ENCODE data around the gene CNFN.

Gene CNFN

DNA sequence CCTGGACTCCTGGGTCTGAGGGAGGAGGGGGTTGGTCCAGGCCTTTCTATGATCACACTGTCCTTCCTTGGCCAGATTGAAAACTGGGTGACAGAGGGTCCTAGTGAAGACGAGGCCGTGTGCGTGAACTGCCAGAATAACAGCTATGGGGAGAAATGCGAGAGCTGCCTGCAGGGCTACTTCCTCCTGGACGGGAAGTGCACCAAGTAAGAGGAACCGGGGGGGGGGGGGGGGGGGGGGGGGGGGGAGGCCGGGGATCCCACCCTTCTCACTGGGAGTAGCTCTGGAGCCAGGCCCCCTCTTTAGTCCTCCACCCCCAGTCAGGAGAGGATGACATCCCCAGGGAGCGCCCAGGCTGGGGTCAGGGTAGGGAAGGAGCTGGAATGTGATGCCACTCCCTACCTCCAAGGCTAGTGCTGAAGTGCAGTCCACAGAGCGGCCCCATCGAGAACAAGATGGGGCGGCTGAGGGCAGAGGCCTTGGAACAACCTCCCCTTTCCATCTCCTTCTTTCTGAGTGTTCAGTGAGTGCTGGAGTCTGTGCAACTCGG is 19.4 kb downstream of the CNFN start:
- no peak for DNase-seq

DNA sequence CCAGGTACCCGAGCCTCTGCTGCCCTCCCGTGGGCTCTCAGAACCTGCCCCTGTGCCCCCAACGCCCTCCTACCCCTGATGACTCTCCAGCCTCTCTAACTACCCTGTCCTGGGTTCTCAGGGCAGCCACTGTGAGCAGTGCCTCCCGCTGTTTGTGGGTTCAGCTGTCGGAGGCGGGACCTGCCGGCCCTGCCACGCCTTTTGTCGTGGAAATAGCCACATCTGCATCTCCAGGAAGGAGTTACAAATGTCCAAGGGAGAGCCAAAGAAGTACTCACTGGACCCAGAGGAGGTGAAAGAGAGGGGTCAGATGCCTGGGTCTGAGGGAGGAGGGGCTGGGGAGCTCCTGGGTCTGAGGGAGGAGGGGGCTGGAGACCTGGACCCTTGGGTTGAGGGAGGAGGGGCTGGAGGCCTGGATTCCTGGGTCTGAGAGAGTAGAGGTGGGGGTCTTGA is 20.0 kb downstream of the CNFN start:
- peak; percentile 3 for DNase-seq

DNA sequence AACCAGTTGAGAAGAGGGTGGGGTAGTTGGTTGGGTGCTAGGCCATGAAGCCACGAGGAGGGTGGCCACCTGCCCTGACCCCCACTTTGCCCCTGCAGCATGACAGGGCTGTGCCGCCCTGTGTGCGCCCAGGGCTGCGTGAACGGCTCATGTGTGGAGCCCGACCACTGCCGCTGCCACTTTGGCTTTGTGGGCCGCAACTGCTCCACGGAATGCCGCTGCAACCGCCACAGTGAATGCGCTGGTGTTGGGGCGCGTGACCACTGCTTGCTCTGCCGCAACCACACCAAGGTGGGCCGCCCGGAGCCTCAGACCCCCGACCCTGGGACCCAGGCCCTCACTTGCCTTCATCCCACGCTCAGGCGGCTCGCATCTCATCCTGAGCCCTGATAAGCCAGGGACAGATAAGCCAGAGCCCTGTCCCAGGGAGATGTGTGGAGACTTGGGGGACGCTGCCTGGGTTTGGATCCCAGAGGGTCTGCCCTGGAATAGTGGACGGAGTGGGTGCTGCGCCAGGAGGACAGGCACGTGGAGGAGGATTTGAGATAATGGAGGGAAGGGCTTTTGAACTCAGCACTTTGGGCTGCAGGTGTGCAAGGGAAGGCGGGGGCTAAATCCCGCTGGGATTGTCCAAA is 20.5 kb downstream of the CNFN start:
- DNase-seq: no peak

DNA sequence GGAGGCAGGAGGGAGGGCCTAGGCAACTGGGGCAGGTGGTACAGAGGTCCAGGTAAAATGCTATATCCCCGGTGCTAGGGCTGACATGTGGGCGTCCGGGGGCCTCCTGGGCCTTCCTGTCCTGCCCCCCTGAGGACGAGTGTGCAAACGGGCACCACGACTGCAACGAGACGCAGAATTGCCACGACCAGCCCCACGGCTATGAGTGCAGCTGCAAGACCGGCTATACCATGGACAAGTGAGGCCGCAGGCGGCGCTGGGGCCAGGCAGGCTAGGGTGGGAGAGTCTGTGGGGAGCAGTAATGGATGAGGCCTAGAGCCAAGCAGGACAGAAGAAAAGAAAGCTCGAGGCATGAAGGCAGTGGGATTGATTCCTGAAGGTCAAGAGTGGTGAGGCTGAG is 21.3 kb downstream of the CNFN start:
- no peak for DNase-seq

DNA sequence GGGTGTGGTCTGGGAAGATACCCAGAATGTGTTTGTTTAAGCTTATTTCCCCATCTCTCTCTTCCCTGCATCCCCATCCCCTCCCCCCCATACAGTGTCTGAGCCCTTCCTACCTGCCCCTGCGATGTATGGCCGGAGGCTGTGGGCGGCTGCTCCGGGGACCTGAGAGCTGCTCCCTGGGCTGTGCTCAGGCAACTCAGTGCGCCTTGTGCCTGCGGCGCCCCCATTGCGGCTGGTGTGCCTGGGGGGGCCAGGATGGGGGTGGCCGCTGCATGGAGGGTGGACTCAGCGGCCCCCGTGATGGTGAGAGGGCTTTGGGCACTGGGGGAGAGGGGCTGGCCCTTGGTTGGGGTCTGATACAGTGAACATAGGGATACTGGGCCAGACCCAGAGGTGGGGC is 21.7 kb downstream of the CNFN start:
- DNase-seq: no peak

DNA sequence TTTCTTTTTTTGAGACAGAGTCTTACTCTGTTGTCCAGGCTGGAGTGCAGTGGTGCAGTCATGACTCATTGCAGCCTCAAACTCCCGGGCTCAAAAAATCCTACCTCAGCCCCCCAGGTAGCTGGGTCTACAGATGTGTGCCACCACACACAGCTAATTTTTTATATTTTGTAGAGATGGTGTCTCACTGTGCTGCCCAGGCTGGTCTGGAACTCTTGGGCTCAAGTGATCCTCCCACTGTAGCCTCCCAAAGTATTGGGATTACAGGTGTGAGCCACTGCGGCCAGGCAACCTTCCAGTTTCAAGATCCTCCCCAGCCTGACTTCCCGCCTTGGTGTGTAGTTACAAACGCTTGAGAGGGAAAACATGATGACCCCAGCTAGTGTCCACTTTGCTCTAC is 22.2 kb downstream of the CNFN start:
- DNase-seq: no peak

DNA sequence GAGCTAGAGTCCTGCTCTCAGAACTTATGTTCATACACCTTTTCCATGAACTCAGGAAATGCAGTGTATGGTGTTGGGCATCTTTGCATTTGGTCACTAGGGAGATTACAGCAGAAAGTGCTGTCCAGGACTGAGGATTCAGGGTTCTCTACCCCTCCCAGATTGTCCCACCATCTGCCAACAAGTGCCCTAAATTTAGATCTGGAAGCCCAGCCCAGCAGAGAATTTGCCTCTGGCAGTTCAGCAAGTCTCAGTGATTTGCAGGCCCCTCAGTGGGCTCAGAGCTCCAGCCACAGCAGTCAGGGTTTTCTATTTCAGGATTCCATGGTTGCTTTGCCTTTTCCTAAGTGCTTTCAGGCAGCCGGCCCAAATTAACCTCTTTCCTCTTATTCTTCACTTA is 23.4 kb downstream of the CNFN start:
- no peak for DNase-seq

DNA sequence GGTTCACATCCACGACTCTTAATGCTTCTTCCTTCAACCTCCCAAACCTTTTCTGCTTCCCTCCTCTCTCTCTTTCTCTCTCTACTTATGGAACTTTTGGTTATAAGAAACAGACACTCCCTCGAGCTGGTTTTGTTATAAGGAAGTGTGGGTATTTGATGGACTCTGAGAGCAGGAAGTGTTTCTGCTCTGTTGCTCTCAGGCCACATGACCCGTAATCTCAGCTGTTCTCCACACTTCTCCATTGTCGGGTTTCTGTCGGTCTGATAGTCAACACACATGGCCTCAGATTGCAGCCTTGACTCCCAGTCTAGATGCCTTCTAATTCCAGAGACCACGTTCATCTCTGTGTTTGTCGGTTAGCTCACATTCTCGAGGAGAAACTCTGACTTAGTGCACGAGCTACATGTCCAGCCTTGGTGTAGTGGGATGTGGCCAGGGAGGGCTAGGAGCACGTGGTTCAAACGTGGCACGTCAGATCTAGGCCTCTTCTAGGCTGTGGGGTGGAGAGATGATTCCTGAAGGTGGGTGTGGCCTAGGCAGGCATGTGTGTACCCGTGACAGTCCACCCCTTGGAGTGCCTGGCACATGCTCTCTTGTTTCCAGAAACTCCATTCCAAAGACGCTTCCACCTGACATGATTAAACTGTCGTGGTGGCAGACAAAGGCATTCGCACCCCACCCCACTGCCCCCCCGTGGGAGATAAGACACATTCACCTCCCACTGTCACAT is 26.3 kb downstream of the CNFN start:
- DNase-seq: no peak

DNA sequence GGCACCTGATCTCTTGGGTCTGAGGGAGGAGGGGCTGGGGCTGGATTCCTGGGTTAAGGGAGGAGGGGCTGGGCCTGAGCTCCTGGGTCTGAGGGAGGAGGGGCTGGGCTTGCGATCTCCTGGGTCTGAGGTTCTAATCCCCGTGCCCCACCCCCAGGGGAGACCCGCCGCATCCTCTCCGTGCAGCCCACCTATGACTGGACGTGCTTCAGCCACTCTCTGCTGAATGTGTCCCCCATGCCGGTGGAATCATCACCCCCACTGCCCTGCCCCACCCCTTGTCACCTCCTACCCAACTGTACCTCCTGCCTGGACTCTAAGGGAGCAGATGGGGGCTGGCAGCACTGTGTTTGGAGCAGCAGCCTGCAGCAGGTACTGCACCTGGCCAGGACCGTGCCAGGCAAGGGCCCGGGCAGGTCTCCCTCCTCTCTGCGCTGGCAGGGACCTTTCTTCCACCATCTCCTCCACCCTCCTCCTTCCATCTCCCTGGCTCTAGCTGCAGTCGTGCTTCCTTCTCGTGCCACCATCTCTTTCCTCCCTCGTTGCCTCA is 27.1 kb downstream of the CNFN start:
- DNase-seq: no peak

DNA sequence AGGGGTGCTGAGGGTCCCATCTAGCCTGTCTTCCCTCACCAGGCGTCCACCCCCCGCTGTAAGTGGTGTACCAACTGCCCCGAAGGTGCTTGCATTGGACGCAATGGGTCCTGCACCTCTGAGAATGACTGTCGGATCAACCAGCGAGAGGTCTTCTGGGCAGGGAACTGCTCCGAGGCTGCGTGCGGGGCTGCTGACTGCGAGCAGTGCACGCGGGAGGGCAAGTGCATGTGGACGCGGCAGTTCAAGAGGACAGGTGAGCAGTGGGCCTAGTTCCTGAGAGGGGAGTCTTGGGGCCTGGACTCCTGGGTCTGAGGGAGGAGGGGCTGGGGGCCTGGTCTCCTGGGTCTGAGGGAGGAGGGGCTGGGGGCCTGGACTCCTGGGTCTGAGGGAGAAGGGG is 27.8 kb downstream of the CNFN start:
- no peak for DNase-seq

DNA sequence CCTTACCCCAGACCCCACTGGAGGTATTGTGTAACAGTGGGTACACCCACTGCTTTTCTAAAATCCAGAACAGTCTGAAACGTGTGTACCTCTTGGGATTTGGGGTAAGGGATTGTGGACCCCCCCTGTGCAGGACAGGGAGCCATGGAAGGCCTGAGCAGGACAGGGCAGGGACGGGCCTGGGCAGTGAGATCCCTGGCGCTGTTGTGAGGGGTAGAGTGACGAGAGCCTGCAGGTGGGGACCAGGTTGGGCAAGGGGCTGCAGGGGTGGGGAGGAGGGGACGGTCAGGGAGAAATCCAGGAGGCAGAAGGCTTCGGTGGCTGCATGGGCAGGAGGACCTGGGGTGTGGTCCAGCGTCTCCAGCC is 28.6 kb downstream of the CNFN start:
- DNase-seq: no peak

DNA sequence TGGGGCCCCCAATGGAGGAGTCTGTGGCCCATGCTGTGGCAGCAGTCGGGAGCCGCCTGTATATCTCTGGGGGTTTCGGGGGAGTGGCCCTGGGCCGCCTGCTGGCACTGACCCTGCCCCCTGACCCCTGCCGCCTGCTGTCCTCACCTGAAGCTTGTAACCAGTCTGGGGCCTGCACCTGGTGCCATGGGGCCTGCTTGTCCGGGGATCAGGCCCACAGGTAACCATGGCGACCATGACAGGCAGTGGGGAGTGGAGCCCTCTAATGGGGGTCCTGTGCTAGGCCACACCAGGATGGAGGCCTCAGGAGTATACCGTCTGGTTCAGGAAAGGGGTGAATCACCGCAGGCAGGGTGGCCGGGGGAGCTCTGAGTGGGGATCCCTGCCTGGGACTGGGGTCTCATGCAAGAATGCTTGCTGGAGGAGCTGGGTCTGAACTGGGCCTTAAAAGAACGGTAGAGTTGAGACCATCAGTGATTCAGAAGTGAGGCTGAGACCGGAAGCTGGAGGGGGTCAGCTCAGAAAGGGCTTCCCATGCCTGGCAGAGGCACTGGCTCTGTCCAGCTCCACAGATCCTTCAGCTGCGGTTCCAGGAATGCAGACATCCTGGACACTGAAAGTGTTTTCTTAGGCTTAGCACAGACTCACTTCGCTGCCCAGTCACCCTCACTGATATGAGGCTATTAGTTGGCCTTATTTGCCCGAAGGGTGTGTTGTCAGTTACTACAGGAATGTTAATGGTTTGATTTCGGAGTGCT is 29.1 kb downstream of the CNFN start:
- DNase-seq: no peak

DNA sequence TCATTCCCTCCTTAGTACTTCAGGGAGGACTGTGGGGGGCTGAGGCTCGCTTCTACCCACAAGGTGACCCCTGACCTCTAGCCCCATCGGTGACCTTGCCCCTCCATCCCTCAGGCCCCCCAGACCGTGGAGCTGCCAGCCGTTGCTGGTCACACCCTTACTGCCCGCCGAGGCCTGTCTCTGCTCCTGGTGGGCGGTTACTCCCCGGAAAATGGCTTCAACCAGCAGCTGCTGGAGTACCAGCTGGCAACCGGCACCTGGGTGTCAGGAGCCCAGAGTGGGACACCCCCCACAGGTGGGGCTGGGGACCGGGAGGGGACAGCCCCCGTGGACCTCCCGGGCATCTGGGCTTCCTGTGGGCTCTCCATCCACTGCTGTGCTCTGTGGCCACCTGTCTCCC is 32.8 kb downstream of the CNFN start:
- no peak for DNase-seq

DNA sequence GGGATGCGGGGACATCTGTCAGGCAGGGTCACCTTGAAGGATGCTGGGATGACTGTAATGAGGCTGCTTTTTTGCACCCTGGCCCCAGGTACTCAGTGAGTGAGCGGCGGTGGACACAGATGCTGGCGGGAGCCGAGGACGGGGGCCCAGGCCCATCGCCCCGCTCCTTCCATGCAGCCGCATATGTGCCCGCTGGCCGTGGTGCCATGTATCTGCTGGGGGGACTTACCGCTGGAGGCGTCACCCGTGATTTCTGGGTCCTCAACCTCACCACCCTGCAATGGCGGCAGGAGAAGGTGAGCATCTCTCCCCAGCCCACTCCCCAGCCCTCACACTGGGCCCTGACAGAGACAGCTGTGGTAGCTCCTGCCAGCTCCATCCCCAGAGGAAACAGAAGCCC is 33.4 kb downstream of the CNFN start:
- DNase-seq: no peak

DNA sequence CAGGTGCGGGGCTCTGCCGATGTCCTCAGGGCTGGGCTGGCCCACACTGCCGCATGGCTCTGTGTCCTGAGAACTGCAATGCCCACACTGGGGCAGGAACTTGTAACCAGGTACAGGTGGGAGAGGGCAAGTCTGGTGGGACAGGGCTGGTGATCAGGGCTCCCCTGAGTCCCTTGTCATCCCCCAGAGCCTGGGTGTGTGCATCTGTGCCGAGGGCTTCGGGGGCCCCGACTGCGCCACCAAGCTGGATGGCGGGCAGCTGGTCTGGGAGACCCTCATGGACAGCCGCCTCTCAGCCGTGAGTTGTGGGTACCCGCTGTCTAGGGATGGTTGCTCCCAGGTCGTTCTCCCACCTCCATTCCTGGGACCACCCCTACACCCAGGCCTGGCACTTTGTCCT is 34.2 kb downstream of the CNFN start:
- DNase-seq: no peak

DNA sequence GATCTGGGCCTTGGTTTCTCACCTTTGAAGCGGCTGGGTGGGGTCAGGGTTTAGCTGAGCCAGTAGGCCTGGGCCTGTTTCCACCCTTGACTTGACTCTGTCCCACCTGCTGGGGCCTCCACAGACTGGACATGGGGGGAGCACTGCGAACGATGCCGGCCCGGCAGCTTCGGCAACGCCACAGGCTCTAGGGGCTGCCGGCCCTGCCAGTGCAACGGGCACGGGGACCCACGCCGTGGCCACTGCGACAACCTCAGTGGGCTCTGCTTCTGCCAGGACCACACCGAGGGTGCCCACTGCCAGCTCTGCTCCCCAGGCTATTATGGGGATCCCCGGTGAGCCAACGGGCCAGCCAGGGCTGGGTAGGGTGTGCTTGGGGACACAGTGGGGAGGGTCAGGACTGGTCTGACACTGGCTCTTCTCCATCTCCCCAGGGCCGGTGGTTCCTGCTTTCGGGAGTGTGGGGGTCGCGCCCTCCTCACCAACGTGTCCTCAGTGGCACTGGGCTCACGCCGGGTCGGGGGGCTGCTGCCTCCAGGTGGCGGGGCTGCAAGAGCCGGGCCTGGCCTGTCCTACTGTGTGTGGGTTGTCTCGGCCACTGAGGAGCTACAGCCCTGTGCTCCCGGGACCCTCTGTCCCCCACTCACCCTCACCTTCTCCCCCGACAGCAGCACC is 36.6 kb downstream of the CNFN start:
- DNase-seq: no peak

DNA sequence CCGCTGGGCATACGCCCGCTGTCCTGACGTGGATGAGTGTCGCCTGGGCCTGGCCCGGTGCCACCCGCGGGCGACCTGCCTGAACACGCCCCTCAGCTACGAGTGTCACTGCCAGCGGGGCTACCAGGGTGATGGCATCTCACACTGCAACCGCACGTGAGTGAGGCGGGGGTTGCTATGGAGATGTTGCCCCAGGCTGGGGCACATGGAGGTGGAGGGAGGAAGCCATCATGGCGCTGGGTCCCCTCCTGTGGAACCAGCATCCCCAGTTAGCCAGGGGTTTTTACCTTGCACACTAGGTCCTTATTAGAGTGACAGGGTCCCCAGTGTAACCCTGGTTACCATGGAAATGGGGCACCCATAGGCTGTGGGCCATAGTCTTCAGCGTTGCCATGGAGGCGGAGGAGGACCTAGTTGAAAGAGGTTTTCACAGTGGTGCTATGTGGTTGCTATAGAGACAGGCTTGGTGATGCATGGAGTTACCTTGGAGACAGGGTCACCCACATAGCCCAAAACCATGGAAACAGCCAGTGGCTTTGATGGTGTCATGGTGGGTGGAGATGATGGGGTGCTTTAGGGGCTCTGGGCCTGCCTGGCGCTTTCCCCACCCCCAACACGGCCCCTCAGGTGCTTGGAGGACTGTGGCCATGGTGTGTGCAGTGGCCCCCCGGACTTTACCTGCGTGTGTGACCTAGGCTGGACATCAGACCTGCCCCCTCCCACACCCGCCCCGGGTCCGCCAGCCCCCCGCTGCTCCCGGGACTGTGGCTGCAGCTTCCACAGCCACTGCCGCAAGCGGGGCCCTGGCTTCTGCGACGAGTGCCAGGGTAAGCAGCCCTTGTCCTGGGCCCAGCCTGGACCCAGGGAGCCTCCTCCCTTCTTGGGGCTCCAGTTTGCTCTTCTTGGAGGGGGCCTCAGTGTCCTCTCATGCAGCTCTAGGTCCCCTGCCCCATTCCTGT is 37.5 kb downstream of the CNFN start:
- DNase-seq: peak; percentile 77

DNA sequence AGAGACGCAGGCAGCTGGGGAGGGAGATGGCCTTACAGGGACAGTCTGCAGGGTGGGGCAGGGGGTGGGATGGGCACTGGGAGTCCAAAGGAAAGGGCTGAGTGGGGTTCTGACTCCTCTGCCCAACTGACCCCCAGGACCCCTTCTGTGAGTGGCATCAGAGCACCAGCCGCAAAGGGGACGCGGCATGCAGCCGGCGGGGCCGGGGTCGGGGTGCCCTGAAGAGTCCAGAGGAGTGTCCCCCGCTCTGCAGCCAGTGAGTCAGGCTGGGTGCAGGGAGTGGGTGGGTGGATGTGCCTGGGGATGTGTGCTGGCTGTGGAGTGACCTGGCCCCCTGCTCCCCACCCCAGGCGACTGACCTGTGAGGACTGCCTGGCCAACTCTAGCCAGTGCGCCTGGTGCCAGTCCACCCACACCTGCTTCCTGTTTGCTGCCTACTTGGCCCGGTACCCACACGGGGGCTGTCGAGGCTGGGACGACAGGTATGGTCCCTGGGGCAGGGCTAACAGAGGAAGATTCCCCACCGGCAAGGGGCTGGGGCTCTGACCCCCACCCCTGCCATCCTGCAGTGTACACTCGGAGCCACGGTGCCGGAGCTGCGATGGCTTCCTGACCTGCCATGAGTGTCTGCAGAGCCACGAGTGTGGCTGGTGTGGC is 38.9 kb downstream of the CNFN start:
- no peak for DNase-seq

DNA sequence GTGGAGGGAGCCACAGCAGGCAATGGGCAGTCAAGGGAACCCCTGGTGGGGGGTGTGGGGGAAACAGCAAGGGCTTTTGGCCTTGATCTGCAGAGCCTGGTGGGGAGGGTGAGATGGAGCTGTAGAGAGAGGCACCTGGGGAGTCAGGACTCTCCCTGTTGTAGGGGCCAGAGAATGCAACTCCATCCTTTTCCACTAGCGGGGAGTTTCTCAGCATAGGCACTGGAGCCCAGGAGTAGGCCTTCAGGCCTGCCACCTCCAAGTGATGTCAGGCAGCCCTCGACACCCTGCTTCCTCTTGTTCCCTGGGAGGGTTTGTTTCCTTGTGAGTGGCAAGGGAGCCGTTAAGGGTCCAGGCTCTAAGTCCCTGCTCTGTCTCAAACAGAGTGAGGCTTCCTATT is 39.7 kb downstream of the CNFN start:
- DNase-seq: no peak

DNA sequence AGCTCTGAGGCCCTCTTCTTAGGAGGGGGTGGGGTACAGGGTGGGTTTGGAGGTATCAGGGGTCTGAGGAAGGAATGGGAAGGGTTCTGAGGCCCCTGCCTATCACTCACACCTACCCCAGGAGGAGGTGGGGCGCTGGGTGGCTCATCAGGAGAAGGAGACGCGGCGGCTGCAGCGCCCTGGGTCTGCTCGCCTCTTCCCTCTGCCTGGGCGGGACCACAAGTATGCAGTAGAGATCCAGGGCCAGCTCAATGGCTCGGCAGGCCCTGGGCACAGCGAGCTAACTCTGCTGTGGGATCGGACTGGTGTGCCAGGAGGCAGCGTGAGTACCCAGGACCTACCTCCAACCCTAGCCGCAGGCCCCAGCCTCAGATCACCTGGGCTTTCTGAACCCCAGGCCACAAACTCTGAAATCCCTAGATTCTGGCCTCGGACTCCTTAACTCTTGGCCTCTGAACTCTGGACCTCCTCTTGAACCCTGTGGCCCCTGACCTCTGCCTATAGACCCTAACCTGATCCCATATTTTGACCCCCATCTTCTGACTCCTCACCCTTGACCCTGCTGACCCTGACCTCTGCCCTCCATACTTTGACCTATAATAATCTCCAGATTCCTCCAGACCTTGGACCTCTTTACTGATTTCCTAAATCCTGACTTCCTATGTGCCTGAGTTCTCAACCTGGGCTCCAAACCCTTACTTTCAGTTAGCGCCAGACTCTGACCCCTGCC is 40.6 kb downstream of the CNFN start:
- DNase-seq: no peak

DNA sequence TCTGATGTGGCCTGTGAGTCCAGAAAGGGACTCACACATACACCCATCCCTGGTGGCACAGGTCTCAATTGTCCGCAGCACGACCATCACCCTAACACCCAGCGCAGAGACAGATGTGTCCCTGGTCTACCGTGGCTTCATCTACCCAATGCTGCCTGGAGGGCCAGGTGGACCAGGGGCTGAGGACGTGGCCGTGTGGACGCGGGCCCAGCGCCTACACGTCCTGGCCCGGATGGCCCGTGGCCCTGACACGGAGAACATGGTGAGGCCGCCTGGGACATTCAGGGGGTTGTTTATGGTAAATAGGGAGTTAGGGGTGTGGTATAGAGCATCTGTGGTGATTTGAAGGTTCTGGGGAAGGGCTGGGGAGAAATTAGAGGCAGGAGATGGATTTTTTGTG is 41.9 kb downstream of the CNFN start:
- DNase-seq: no peak

Measured in NCI-H345 (cell line).